Uterus (tissue), 2 donors: ENCODE data around the gene ASAP2.

Experiments
- POLR2A ChIP-seq, 2 donors: fragments of 450-650 bp; IDR thresholded peaks; one replicate each; pipeline ENCODE4 v1.6.1; 2016; ENCODE audit warnings: antibody characterized with exemption in 2 of 2, mild to moderate bottlenecking in 1 of 2, moderate library complexity in 1 of 2
- TF ChIP-seq, protein P1 (sequence below), 4 experiments: fragments of 200-600 bp in 2 of 4; fragments of 450-650 bp in 2 of 4; sonication (generic) in 2 of 4; IDR thresholded peaks; one replicate each; pipeline ENCODE4 v1.5.1; 2016 to 2019; ENCODE audit warnings: antibody characterized with exemption in 4 of 4, mild to moderate bottlenecking in 2 of 4, moderate library complexity in 1 of 4

- TF ChIP-seq, protein P1, sequence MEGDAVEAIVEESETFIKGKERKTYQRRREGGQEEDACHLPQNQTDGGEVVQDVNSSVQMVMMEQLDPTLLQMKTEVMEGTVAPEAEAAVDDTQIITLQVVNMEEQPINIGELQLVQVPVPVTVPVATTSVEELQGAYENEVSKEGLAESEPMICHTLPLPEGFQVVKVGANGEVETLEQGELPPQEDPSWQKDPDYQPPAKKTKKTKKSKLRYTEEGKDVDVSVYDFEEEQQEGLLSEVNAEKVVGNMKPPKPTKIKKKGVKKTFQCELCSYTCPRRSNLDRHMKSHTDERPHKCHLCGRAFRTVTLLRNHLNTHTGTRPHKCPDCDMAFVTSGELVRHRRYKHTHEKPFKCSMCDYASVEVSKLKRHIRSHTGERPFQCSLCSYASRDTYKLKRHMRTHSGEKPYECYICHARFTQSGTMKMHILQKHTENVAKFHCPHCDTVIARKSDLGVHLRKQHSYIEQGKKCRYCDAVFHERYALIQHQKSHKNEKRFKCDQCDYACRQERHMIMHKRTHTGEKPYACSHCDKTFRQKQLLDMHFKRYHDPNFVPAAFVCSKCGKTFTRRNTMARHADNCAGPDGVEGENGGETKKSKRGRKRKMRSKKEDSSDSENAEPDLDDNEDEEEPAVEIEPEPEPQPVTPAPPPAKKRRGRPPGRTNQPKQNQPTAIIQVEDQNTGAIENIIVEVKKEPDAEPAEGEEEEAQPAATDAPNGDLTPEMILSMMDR (IDR thresholded peaks at IDR 0.05) = no peak
- TF ChIP-seq POLR2A (IDR thresholded peaks at IDR 0.05) = no peak
Observed at GRCh38 chr2:9377461-9378097, 171.0 kb downstream of the ASAP2 start.
